ENCODE measurements around the gene ATP5F1A.

DNA sequence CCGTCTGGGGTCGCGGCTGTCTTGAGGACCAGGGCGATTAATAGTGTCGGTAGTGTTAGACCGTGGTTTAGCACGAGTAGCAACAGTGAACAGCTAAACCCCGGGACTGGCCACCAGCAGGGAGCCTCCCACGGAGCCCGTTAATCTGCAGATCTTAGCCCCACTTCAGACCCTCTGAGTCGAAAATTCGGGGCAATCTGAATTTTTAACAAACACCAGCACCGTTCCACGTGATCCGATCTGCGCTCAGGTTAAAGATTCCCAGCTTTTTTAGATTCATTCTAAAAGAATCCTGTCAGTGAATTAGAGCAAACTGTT is 479 bp upstream of the ATP5F1A start:
- TF ChIP-seq, protein P1, sequence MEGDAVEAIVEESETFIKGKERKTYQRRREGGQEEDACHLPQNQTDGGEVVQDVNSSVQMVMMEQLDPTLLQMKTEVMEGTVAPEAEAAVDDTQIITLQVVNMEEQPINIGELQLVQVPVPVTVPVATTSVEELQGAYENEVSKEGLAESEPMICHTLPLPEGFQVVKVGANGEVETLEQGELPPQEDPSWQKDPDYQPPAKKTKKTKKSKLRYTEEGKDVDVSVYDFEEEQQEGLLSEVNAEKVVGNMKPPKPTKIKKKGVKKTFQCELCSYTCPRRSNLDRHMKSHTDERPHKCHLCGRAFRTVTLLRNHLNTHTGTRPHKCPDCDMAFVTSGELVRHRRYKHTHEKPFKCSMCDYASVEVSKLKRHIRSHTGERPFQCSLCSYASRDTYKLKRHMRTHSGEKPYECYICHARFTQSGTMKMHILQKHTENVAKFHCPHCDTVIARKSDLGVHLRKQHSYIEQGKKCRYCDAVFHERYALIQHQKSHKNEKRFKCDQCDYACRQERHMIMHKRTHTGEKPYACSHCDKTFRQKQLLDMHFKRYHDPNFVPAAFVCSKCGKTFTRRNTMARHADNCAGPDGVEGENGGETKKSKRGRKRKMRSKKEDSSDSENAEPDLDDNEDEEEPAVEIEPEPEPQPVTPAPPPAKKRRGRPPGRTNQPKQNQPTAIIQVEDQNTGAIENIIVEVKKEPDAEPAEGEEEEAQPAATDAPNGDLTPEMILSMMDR (IDR thresholded peaks at IDR 0.05), result no peak
- no peak for TF ChIP-seq POLR2A (IDR thresholded peaks at IDR 0.05)

Data from adrenal gland (tissue), 5 donors.